Ishikawa (cell line): ENCODE measurements around the gene GALNT8.

ENCODE experiments used
- CEBPB ChIP-seq: IDR thresholded peaks from 2 replicates; pipeline ENCODE4 v1.6.1; 2012
- CREB1 ChIP-seq: IDR thresholded peaks from 2 replicates; pipeline ENCODE4 v1.6.1; 2012; ENCODE audit warnings: low read depth
- EGR1 ChIP-seq: IDR thresholded peaks from 2 replicates; pipeline ENCODE4 v1.6.1; 2012
- EP300 ChIP-seq: IDR thresholded peaks from 2 replicates; pipeline ENCODE4 v1.6.1; 2012; ENCODE audit warnings: borderline replicate concordance
- FOXM1 ChIP-seq: IDR thresholded peaks from 2 replicates; pipeline ENCODE4 v1.6.1; 2012; ENCODE audit warnings: low read depth, borderline replicate concordance
- MAX ChIP-seq: IDR thresholded peaks from 2 replicates; pipeline ENCODE4 v1.6.1; 2012
- NFIC ChIP-seq: IDR thresholded peaks from 2 replicates; pipeline ENCODE4 v1.6.1; 2012
- RAD21 ChIP-seq: IDR thresholded peaks from 2 replicates; pipeline ENCODE4 v1.6.1; 2012; ENCODE audit warnings: low read depth
- TAF1 ChIP-seq: IDR thresholded peaks from 2 replicates; pipeline ENCODE4 v1.6.1; 2012; ENCODE audit warnings: low read depth, mild to moderate bottlenecking
- TCF12 ChIP-seq: IDR thresholded peaks from 2 replicates; pipeline ENCODE4 v1.6.1; 2012; ENCODE audit warnings: low read depth
- TEAD4 ChIP-seq: IDR thresholded peaks from 2 replicates; pipeline ENCODE4 v1.6.1; 2012
- YY1 ChIP-seq: IDR thresholded peaks from 2 replicates; pipeline ENCODE4 v1.6.1; 2012; ENCODE audit warnings: low read depth
- ZBTB7A ChIP-seq: IDR thresholded peaks from 2 replicates; pipeline ENCODE4 v1.6.1; 2012; ENCODE audit warnings: low read depth
- TF ChIP-seq, protein P1 (sequence below): IDR thresholded peaks from 2 replicates; pipeline ENCODE4 v1.6.1; 2012; ENCODE audit warnings: low read depth, mild to moderate bottlenecking
- TF ChIP-seq, protein P2 (sequence below): IDR thresholded peaks from 2 replicates; pipeline ENCODE4 v1.6.1; 2012

The GALNT8 gene

GRCh38 chr12:4819654-4820053 is 99.5 kb downstream of the GALNT8 start:
- TF ChIP-seq TEAD4 (no peak), NFIC (no peak), TAF1 (no peak), FOXM1 (no peak), EP300 (no peak), EGR1 (no peak), TCF12 (no peak)
- TF ChIP-seq, protein P1, sequence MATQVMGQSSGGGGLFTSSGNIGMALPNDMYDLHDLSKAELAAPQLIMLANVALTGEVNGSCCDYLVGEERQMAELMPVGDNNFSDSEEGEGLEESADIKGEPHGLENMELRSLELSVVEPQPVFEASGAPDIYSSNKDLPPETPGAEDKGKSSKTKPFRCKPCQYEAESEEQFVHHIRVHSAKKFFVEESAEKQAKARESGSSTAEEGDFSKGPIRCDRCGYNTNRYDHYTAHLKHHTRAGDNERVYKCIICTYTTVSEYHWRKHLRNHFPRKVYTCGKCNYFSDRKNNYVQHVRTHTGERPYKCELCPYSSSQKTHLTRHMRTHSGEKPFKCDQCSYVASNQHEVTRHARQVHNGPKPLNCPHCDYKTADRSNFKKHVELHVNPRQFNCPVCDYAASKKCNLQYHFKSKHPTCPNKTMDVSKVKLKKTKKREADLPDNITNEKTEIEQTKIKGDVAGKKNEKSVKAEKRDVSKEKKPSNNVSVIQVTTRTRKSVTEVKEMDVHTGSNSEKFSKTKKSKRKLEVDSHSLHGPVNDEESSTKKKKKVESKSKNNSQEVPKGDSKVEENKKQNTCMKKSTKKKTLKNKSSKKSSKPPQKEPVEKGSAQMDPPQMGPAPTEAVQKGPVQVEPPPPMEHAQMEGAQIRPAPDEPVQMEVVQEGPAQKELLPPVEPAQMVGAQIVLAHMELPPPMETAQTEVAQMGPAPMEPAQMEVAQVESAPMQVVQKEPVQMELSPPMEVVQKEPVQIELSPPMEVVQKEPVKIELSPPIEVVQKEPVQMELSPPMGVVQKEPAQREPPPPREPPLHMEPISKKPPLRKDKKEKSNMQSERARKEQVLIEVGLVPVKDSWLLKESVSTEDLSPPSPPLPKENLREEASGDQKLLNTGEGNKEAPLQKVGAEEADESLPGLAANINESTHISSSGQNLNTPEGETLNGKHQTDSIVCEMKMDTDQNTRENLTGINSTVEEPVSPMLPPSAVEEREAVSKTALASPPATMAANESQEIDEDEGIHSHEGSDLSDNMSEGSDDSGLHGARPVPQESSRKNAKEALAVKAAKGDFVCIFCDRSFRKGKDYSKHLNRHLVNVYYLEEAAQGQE, result no peak

GRCh38 chr12:4820971-4821370 is 100.8 kb downstream of the GALNT8 start:
- TF ChIP-seq RAD21 (no peak), CREB1 (no peak), YY1 (no peak), EP300 (no peak), TCF12 (no peak), NFIC (no peak), CEBPB (no peak), TAF1 (no peak), FOXM1 (no peak), ZBTB7A (no peak), TEAD4 (no peak), EGR1 (no peak), MAX (no peak)
- TF ChIP-seq, protein P1, result no peak
- TF ChIP-seq, protein P2, sequence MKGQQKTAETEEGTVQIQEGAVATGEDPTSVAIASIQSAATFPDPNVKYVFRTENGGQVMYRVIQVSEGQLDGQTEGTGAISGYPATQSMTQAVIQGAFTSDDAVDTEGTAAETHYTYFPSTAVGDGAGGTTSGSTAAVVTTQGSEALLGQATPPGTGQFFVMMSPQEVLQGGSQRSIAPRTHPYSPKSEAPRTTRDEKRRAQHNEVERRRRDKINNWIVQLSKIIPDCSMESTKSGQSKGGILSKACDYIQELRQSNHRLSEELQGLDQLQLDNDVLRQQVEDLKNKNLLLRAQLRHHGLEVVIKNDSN, result no peak
